HG03575 (cell line): ENCODE results near the gene PHAF1.

Experiments
- ATAC-seq: cut with Tn5 transposase; IDR thresholded peaks from one replicate; pipeline ENCODE4 v1.9.1; 2021; ENCODE audit not compliant: unreplicated experiment, insufficient number of reproducible peaks, low FRiP score; ENCODE audit errors: extremely low read depth

PHAF1 gene

DNA sequence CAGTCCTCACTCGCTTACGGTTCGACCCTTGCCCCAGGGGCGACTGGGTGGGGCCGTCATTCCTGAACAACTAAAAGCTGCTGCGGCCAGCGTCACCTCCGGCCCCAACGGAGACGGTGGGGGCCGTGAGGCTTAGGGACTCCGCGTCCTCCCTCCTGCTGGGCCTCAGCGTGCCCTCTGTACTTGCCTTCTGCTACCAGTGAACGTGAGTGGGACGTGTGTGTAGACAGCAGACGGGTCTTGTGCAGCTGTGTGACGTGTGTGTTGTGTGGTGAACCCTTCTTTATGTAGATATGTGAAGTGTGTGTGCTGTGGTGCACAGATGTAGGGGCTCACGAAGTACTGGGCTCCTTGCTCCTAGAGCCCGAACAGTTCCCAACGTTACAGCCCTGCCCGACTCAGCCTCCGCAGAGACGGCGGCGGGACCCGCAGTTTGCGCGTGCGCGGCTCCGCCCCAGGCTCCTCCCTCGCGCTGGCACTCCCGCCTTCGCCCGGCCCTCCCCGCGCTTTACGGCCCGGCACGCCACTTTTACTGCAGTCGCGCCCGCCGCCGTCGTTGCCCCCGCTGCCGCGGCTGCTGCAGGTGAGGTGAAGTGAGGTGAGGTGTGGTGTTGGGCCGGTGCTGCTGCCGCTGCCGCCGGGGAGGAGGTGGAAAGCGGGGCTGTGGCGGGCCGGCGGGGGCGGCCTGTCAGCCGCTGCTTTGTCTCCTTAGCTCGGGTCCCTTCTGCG lies at the start of gene PHAF1:
PHAF1 (plus strand) TSS at position 535 of the 729 bp plus-strand sequence. CDS start 235 bp downstream, outside the sequence.
- ATAC-seq, result no peak

DNA sequence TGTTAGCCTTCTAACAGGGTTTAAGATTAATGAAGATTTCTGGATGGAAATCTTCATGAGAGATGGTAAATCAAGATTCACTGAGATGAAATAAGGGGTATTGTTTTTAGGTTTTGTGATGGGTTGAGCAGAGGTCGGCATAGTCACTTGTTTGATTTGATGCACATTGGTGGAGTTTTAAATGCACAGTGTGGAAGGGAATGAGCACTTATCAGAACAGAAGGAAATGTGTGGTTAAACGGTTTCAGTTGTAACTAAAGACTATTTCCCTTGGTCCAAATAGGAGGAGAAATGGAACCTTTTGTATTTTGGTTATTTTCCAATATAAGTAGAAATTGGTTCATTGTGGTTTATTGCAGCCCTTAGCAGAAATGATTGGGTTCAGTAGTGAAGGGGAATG lies 46.7 kb upstream of the PHAF1 start:
- ATAC-seq, result no peak

DNA sequence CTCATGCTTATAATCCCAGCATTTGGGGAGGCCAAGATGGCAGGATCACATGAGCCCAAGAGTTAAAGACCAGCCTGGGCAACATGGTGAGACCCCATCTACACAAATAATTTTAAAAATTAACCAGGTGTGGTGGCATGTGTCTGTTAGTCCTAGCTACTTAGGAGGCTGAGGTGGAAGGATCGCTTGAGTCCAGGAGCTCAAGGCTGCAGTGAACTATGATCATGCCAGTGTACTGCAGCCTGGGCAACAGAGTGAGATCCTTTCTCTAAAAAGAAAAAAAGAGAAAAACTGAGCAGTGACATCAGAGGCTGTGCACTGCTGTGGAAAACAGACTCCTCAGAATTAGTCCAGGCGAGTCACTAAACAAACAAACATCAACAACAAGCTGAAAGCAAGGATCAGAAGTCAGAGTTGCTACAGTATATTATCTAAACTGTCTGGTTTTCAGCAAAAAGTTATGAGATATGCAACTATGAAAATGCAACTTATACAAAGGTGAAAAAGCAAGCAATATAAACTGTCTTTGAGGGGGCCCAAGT lies 41.5 kb upstream of the PHAF1 start:
- ATAC-seq, result no peak

DNA sequence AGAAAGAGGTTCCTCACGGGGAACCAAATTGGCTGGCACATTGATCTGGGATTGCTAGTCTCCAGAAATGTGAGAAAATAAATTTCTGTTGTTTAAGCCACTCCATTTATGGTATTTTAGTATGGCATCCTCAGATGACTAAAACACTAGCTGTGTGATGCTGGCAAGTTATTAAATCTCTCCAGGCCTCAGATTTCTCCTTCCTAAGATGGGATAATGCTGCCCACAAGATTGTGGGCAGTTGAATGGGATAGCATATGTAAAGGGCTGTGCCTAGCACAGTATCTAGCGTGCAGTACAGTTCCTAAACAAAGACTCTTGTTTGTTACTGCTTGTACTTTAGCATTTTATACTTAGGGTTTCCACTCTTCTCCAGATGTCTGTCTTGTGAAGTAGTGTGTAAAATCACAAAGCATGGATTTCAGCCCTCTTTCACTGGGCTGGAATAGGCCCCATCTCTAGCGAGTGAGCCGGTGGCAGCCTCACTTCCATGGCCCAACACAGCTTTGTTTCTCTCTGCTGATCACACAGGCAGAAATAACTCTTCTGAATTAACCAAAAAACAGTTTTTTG lies 38.2 kb upstream of the PHAF1 start:
- ATAC-seq, result no peak

DNA sequence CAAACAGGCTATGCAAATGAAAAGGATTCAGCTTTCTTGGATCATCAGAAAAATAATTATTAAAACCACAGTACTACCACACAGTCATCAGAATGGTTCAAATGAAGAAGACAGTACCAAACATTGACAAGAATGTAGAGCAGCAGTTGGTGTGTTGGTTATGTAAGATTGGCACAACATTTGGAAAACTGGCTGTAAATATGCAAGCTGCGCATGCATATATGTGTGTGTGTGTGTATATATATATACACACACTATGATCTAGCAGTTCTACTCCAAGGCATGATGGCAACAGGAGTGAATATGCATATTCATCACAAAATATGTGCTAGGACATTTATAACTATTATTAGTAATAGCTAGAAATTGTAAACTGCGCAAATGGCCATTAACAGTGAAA lies 34.4 kb upstream of the PHAF1 start:
- no peak for ATAC-seq

DNA sequence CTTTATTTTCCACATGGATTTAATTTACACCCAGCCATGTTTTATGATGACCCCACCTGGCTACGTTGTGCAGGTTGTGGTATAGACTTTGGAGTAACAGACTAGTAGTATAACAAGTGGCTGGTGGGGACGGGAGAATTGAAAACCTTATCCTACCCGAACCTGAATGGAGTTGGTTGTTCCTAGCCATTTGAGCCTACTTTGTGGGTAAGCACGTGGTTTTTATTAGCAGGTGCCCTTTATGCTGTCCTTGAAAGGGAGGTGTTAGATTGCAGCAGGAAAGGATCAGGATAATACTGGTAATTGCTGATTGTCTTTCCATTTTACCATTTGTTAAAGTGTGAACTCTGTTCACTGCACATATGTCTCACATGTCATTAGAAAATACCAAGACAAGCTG lies 31.9 kb upstream of the PHAF1 start:
- no peak for ATAC-seq

DNA sequence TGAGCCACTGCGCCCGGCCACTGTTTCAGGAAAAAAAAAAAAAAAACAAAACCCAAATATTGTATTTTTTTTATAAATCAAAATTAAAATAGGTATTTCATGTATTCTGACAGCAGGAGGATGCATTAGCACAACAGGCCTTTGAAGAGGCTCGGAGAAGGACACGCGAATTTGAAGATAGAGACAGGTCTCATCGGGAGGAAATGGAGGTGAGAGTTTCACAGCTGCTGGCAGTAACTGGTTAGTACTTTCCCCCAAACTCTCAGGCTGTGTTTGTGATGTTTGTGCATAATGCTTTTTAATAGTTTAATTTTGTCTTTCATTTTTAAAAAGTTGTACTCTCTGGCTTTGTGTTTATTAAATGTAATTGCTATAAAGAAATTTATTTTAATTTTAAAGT lies 27.6 kb upstream of the PHAF1 start:
- no peak for ATAC-seq

DNA sequence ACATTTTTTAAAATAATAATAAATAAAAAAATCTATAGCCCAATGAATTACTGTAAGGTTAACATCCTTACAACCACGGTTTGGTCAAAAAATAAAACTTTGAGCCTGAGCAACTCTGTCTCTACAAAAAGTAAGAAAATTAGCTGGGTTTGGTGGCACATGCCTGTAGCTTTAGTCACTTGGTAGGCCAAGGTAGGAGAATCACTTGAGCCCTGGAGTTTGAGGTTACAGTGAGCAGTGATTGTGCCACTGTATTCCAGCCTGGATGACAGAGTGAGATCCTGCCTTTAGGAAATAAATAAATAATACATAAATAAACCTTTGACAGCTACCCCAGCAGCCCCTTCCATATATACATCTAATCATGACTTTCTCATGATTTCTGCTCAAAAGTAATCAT lies 26.9 kb upstream of the PHAF1 start:
- no peak for ATAC-seq

DNA sequence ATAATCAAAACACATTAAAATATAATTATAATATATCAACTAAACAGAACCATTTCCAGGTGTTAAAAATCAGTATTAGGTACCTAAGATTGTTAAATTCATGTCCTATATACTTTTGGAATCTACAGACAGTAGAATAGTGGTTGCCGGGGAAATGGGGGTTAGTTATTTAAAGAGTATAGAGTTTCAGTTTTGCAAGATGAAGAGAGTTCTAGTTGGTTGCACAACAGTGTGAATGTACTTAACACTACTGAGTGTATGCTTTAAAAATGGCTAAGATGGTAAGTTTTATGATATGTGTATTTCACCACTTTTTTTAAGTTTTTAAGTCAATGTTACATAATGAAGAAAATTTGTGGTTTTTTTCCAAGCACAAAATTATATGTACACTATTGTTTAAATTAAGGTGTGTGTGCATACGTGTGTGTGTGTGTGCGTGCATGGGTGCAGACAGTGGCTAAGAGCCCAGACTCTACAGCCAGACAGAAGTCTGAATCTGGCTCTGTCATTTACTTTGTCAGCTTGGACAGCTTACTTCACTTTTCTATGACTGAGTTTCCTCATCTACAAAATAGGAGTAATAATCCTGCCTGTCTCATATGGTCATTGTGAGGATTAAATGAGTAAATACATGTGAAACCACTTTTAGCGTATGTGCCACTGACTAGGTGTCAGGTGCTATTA lies 25.3 kb upstream of the PHAF1 start:
- no peak for ATAC-seq

DNA sequence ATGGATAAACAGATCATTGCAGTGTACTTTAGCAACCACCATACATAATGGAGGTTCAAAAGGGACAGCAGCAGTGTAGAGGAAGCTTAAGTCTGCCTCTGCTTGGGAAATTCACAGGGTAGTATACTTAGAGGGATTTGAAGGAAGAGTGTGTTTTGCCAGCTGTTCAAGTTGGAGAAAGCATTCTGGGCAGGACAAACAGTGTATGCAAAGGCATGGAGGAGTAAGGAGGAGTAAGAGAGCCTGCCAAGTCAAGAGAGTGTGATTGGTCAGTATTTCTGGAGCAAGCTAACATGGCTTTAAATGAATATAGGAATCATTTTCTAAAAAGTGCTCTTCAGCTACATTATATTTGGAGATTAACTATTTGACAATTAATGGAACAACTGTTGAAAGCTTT lies 22.9 kb upstream of the PHAF1 start:
- ATAC-seq, result no peak

DNA sequence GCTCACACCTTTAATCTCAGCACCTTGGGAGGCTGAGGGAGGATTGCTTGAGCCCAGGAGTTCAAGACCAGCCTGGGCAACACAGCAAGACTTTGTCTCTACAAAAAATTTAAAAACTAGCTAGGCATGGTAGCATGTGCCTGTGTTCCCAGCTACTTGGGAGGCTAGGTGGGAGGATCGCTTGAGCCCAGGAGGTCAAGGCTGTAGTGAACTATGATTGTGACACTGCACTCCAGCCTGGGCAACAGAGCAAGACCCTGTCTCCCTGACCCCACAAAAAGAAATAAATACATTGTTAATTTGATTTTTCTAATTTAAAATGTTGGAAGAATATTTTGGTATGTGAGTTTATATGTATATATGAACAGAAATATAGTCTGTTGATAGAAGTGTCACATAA lies 22.4 kb upstream of the PHAF1 start:
- no peak for ATAC-seq

DNA sequence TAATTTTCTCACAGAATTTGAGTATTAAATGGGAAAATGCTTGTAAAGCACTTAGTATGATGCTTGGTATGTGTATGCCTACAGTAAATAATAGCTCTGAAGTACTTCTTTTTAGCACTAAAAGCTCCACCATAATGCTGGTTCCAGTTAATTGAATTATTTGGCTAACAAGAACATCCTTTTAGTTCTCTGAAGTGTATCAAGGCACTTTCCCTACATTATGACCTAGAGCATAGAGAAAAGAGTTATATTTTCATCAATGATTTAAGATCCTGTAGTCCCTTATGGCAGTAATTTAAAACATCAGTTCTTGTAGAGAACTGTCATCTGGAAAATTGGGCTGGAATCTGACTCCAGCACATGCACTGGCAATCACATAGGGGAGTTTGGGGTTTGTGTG lies 21.9 kb upstream of the PHAF1 start:
- no peak for ATAC-seq

DNA sequence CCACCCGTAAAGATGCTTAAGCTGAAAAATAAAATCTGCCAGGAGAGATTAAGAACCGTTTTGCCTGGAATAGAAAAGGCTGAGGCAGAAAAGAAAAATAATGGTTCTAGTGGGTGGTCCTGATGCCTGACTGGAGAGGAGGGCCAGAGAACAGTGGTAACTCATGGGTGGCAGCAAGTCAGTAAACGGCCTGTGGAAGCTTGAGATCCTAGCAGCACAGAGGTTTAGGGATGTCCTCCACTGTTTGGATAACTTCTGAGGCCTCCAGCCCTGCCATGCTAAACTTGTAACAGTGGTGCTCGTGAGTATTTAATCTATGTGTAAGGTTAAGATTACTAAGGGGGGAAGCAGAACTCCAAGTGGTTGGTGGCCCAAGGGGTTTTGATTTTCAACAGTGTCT lies 21.2 kb upstream of the PHAF1 start:
- no peak for ATAC-seq

DNA sequence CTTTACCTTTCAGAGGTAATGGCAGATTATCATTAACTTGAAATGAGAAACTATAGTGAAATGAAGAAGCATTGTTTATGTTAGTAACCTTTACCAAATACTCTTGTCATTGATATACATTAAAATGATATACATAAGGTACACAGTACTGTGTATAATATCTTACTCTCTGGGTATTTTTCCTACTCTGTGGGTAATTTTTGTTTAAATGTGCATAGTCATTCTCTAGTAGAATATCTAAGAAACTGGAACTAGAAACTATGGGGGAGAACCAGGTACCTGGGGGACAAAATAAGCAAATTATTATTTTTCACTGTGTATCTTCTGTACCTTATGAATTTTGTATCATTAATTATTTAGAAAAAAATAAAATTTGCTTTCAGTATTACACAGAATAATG lies 20.6 kb upstream of the PHAF1 start:
- no peak for ATAC-seq

DNA sequence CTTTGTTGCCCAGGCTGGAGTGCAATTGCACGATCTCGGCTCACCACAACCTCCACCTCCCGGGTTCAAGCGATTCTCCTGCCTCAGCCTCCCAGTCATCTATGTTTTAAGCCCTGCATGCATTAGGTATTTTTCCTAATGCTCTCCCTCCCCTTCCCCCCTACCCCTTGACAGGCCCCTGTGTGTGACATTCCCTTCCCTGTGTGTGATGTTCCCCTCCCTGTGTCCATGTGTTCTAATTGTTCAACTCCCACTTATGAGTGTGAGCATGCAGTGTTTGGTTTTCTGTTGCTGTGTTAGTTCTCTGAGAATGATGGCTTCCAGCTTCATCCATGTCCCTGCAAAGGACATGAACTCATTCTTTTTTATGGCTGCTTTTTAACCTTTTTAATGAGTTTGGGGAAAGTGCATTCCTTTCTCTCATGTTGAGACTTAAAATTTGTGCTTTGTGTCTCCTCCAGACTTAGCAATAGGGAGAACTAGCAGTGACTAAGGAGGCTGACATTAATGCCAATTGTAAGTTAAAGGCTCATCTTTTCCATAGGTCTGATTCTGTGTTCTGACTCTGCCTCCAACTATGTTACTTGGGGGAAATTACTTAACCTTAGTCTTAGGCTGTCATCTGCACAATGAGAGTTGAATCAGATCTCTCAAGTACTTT lies 17.7 kb upstream of the PHAF1 start:
- ATAC-seq, result no peak

DNA sequence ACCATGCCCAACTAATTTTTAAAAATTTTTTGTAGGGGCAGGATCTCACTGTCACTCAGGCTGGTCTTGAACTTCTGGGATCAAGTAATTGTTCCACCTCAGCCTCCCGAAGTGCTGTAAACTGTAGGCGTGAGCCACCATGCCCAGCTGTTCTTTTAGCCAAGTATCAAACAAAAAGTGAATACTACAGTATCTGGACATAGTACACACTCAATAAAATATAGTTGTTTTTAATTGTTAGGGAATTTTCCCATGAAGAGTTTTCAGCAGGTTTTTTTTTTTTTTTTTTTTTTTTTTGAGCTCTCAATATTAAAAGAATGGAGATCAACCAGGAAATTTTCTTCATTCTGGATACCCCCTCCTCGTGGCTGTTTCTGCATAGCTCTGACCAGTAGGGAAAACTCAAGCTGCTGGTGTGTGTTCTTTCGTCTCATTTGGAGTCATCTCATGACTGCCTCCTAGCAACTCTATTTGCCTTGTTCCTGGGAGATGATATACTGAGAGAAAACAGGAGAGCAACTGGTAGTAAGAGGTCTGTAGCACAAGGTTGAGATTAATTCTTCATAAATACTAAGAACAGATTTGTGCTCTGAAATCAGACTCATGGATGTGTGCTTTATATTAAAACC lies 16.5 kb upstream of the PHAF1 start:
- ATAC-seq, result no peak

DNA sequence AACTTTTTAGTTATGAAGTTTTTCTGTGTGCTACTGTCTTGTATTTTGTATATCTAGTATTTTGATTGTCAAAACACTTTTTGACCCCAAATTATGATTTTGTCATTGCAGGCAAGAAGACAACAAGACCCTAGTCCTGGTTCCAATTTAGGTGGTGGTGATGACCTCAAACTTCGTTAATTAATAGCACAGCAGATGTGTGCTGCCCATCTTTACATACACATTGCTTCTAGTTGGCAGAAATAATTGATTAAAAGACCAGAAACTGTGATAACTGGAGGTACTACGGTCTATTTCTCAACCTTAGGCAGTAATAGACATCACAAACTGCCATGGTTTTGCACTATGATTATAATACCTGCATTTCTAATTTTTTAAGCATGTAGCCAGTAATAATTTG lies 11.1 kb upstream of the PHAF1 start:
- no peak for ATAC-seq

DNA sequence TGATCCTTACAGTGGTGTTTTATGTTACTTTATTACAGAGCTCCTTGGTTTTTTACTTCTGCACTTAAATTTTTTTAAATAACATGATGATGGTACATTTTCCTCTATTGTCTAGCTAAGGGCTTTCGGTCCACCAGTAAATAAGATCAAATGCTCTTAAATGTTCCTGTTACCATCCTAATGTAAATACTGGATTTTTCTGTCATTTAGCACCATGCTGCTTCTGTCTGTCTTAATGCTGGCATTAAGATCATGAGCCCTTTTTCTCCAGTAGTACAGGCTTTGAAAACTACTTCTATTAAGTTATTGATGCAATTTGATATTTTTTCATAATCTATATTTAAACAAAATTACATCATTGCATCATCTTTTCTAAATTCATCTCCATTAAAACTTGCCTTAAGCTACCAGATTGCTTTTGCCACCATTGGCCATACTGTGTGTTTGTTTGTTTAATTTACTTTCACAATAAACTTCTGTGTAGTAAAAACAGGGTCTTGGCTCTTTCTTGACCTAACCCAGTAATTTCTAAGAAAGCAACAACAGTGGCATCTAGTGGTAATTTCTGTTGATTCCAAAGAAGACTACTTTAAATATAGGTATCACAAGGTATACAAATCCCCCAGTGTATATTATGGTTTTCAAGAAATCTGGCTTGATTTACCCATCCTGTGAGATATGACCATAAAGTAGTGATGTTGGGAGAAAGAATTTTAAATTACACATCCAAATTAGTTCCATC lies 9.0 kb upstream of the PHAF1 start:
- ATAC-seq, result no peak
